Esophagus squamous epithelium (tissue), 4 donors: ENCODE results near the gene TAGLN3.

Source experiments
- CTCF ChIP-seq, 6 experiments: fragments of 450-650 bp in 4 of 6; fragments of 200-600 bp in 2 of 6; sonication (generic) in 2 of 6; IDR thresholded peaks; one replicate each; pipeline ENCODE4 v1.5.1; 2016 to 2019; ENCODE audit warnings: antibody characterized with exemption in 6 of 6, mild to moderate bottlenecking in 4 of 6, moderate library complexity in 4 of 6
- POLR2A ChIP-seq, 4 donors: fragments of 450-650 bp; IDR thresholded peaks; one replicate each; pipeline ENCODE4 v1.6.1; 2017; ENCODE audit warnings: antibody characterized with exemption in 4 of 4, mild to moderate bottlenecking in 4 of 4, moderate library complexity in 3 of 4

DNA sequence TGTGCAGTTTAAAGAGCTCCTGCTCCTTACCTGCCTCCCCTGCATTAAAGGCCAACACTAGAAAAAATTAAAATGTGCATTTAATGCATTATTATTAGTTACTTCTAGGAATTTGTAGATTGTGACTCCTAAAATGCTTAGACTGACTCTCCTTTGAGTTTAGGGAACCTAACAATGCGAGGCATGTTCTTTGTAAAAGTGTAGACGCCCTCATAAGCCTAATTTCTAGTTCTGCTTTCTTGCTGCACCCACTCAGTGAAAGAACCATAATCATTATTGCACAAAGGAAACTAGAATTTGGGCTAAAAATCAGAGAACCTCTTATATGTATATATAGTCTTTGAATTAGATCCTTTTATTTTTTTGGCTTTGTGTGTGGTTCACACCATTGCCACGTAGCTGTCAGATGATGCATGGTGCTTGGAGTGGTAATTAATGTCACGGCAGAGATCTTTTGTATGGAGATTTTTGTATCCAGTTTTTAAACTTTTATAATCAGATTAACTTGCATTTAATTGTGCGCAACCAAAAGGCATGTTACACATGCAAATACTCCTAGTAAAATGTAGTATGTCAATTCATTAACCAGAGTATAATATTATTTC, 19.2 kb upstream of the TAGLN3 start:
- TF ChIP-seq POLR2A (IDR thresholded peaks at IDR 0.05) (no peak), CTCF (IDR thresholded peaks at IDR 0.05) (no peak)
